ENCODE measurements around the gene WNT2.

Gene WNT2

DNA sequence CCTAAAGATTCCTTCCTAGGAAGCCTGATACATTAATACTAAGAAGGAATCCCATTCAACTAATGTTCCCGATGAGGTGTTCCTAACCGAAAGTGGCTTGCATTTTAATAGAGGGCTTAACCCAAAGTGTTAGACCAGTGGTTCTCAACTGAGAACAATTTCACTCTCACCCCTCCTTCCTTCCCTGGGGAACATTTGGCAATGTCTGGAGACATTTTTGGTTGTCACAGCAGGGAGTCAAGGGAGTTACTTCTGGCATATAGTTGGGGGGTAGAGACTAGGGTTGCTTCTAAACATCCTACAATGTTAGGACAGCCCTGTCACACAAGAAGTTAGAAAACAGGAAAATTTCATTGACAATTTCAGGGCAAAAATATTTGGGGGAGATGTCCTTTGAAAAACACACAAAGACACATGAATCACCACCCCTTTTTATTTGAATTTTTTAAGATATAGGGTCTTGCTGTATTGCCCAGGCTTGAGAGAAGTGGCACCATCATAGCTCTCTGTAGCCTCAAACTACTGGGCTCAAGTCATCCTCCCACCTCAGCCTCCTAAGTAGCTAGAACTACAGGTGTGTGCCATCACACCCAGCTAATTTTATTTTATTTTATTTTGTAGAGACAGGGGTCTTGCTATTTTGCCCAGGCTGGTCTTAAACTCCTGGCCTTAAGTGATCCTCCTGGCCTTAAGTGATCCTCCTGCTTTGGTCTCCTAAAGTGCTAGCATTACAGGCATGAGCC, 50.7 kb downstream of the WNT2 start:
- DNase-seq (ENCODE audit: insufficient read length, low spot score) = no peak
- no peak for FAIRE-seq
- TF ChIP-seq POLR2AphosphoS5 (IDR thresholded peaks at IDR 0.05; ENCODE audit: low read depth, low read length) = no peak
- no peak for TF ChIP-seq PAX5 (IDR thresholded peaks at IDR 0.05; ENCODE audit: insufficient read depth, low read length, severe bottlenecking)
- TF ChIP-seq POLR2A (IDR thresholded peaks at IDR 0.05; ENCODE audit: low read depth, low read length) = no peak
- no peak for TF ChIP-seq TAF1 (IDR thresholded peaks at IDR 0.05; ENCODE audit: low read depth, low read length)
- TF ChIP-seq SPI1 (IDR thresholded peaks at IDR 0.05; ENCODE audit: low read depth, low read length) = no peak
- no peak for TF ChIP-seq POU2F2 (IDR thresholded peaks at IDR 0.05; ENCODE audit: low read depth, low read length)

DNA sequence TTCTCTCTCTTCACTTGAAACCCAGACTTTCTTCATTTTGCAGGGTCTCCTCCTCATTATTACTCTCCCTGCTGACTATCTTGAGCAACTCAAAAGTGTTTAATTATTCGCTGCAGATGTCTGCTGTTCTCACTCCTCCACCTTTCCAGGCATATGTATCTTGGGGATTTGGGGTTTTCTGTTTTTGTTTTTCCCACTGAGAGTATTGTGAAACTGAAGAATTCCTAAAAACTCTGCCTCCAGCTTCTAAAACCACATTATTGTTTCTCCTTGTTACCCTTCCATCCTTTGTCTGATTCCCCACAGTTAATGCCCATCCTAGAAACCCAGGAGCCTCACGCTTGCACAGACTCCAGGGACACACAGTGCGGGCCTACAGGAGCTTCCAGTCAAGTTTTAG, 51.3 kb downstream of the WNT2 start:
- FAIRE-seq (no peak), DNase-seq (ENCODE audit: insufficient read length, low spot score) (no peak)
- no peak for TF ChIP-seq POLR2AphosphoS5 (IDR thresholded peaks at IDR 0.05; ENCODE audit: low read depth, low read length)
- no peak for TF ChIP-seq SPI1 (IDR thresholded peaks at IDR 0.05; ENCODE audit: low read depth, low read length)

DNA sequence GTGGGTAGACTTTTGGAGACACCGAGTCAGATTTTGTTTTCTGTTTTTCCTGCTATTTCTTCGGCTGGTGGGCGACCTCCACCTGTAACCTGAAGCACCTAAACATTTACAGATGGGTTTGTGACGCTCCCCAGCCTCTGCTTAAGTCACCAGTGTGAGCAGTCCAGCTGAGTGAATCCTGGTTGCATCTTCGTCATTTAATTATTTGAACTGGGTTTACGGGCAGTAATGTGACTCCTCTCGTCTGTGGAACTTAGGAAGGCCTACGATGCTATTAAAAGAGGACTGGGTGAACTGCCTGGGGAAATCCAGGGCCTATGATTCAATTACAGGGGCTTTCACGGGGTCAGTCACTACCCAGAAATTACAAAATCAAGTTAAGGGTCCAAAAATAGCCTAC, 52.5 kb downstream of the WNT2 start:
- no peak for FAIRE-seq
- TF ChIP-seq POLR2AphosphoS5 (IDR thresholded peaks at IDR 0.05; ENCODE audit: low read depth, low read length) (no peak), POU2F2 (IDR thresholded peaks at IDR 0.05; ENCODE audit: low read depth, low read length) (no peak), POLR2A (IDR thresholded peaks at IDR 0.05; ENCODE audit: low read depth, low read length) (no peak), PAX5 (IDR thresholded peaks at IDR 0.05; ENCODE audit: insufficient read depth, low read length, severe bottlenecking) (no peak), SPI1 (IDR thresholded peaks at IDR 0.05; ENCODE audit: low read depth, low read length) (no peak), TAF1 (IDR thresholded peaks at IDR 0.05; ENCODE audit: low read depth, low read length) (no peak)
- no peak for DNase-seq (ENCODE audit: insufficient read length, low spot score)

DNA sequence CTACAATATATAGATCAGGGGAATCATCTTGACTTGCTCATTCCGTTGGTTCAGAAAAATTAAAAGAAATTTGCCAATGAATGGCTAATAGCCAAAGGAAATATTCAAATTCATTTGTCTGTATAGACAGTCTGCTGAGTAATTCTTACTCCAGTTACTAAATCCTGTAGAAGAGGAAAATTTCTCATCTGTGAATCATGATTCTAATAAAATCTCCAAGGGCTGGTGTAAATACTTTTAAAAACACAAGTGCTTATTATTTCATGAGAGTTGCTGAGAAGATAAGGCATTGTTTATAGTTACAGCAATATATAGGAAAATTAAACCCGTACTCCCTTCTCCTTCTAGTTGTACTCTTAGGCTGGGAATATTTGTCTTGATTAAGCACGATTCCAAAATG, 53.0 kb downstream of the WNT2 start:
- TF ChIP-seq POLR2AphosphoS5 (IDR thresholded peaks at IDR 0.05; ENCODE audit: low read depth, low read length) = no peak
- no peak for TF ChIP-seq TAF1 (IDR thresholded peaks at IDR 0.05; ENCODE audit: low read depth, low read length)
- no peak for TF ChIP-seq POLR2A (IDR thresholded peaks at IDR 0.05; ENCODE audit: low read depth, low read length)
- no peak for TF ChIP-seq POU2F2 (IDR thresholded peaks at IDR 0.05; ENCODE audit: low read depth, low read length)
- no peak for TF ChIP-seq PAX5 (IDR thresholded peaks at IDR 0.05; ENCODE audit: insufficient read depth, low read length, severe bottlenecking)
- no peak for TF ChIP-seq SPI1 (IDR thresholded peaks at IDR 0.05; ENCODE audit: low read depth, low read length)
- FAIRE-seq (no peak), DNase-seq (ENCODE audit: insufficient read length, low spot score) (no peak)

DNA sequence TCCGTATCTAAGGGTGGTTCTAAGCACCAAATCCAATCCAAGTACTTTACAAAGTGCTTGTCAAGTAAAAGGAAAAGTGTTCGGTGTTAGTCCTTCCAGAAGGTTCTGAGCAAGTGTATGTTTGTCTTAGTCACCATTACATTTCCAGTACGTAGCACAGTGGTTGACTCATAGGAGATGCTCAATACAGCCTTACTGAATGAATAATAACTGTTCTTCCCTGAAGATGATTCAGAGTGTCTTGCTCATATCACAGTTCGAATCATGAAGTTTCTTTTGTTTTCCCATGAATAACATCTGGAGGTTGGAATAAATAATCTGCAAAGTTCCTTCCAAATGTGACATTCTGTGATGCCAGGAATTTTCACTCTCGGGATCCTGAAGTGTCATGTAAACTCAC, 53.4 kb downstream of the WNT2 start:
- no peak for FAIRE-seq
- no peak for TF ChIP-seq POLR2AphosphoS5 (IDR thresholded peaks at IDR 0.05; ENCODE audit: low read depth, low read length)
- TF ChIP-seq POU2F2 (IDR thresholded peaks at IDR 0.05; ENCODE audit: low read depth, low read length) = no peak
- no peak for TF ChIP-seq SPI1 (IDR thresholded peaks at IDR 0.05; ENCODE audit: low read depth, low read length)
- TF ChIP-seq PAX5 (IDR thresholded peaks at IDR 0.05; ENCODE audit: insufficient read depth, low read length, severe bottlenecking) = no peak
- no peak for TF ChIP-seq TAF1 (IDR thresholded peaks at IDR 0.05; ENCODE audit: low read depth, low read length)
- TF ChIP-seq POLR2A (IDR thresholded peaks at IDR 0.05; ENCODE audit: low read depth, low read length) = no peak
- no peak for DNase-seq (ENCODE audit: insufficient read length, low spot score)

DNA sequence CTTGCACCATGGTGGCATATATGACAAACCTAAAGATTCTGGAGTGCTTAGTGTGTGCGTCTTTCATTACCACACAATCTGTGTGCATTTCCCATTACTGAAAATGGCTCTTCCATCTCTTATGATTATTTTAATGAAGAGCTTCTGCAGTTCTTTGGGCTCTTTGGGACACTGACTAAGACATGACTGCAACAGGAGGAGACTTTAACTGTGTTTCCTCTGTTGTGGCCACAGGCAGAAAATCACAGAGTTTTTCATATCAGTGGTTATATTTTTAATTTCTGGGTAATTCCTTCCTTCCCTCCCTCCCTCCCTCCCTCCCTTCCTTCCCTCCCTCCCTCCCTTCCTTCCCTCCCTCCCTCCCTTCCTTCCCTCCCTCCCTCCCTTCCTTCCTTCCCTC, 58.1 kb downstream of the WNT2 start:
- DNase-seq (ENCODE audit: insufficient read length, low spot score) (no peak), FAIRE-seq (no peak)
- TF ChIP-seq TAF1 (IDR thresholded peaks at IDR 0.05; ENCODE audit: low read depth, low read length) (no peak), POU2F2 (IDR thresholded peaks at IDR 0.05; ENCODE audit: low read depth, low read length) (no peak), POLR2AphosphoS5 (IDR thresholded peaks at IDR 0.05; ENCODE audit: low read depth, low read length) (no peak), SPI1 (IDR thresholded peaks at IDR 0.05; ENCODE audit: low read depth, low read length) (no peak), POLR2A (IDR thresholded peaks at IDR 0.05; ENCODE audit: low read depth, low read length) (no peak), PAX5 (IDR thresholded peaks at IDR 0.05; ENCODE audit: insufficient read depth, low read length, severe bottlenecking) (no peak)

DNA sequence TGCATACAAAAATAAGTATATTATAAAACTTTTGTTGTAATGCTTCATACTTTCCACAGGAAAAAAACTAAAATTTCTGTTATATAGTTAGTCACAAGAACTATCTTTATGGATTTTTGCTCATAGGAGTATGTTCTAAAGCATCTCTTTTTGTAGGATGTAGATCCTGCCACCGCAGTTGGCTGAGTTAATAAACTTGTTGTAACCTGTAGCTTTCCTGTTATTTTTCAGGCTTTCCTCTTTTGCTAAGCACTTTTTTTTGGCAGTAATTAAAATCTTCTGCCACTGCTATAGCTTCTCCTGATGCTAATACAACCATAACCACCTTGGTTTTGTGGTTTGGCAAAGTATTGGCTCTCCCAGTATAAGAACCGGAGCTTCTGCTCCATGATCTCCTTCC, 60.3 kb downstream of the WNT2 start:
- DNase-seq (ENCODE audit: insufficient read length, low spot score) = no peak
- FAIRE-seq = no peak
- no peak for TF ChIP-seq POLR2AphosphoS5 (IDR thresholded peaks at IDR 0.05; ENCODE audit: low read depth, low read length)
- TF ChIP-seq TAF1 (IDR thresholded peaks at IDR 0.05; ENCODE audit: low read depth, low read length) = no peak
- TF ChIP-seq POU2F2 (IDR thresholded peaks at IDR 0.05; ENCODE audit: low read depth, low read length) = no peak

DNA sequence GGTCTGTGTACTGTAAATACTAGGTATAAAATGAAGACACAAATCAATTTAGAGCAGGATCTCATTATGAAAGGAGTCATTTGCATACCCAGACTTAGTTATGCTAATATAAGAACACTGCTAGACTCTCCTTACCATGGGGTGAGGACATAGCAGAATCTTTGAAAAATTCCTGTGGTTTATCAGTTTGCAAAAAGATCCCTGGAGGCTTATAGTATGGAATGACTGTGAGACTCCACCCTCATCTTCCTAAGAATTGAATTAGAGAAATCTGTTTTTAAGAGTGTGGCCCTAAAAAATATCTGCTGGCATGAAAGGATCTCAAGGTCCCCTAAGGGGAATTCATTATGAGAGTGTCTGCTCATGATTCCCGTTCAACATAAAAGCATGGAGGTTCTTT, 63.2 kb downstream of the WNT2 start:
- no peak for TF ChIP-seq TAF1 (IDR thresholded peaks at IDR 0.05; ENCODE audit: low read depth, low read length)
- TF ChIP-seq PAX5 (IDR thresholded peaks at IDR 0.05; ENCODE audit: insufficient read depth, low read length, severe bottlenecking) = no peak
- no peak for TF ChIP-seq POLR2AphosphoS5 (IDR thresholded peaks at IDR 0.05; ENCODE audit: low read depth, low read length)
- no peak for TF ChIP-seq POU2F2 (IDR thresholded peaks at IDR 0.05; ENCODE audit: low read depth, low read length)
- no peak for TF ChIP-seq SPI1 (IDR thresholded peaks at IDR 0.05; ENCODE audit: low read depth, low read length)
- TF ChIP-seq POLR2A (IDR thresholded peaks at IDR 0.05; ENCODE audit: low read depth, low read length) = no peak
- no peak for DNase-seq (ENCODE audit: insufficient read length, low spot score)
- FAIRE-seq = no peak

DNA sequence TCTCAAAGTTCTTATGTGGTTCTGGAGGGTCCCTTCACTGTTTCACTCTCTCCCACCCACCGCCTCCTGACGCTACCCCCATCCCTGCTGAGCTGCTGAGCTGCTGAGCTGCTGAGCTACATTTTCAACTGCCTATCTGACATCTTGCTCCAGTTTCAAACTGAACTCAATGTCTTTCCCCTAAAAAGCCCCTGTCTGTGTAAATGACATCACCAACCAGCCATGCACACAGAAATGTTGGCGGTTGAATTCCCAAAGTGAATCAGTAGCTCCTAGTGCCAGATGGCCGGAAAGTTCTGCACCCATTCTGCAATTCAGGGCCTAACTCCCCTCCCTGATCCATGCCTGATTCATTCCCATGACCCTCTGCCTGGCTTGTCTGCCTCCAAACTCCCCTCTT, 71.2 kb downstream of the WNT2 start:
- TF ChIP-seq POU2F2 (IDR thresholded peaks at IDR 0.05; ENCODE audit: low read depth, low read length) (no peak), SPI1 (IDR thresholded peaks at IDR 0.05; ENCODE audit: low read depth, low read length) (no peak), TAF1 (IDR thresholded peaks at IDR 0.05; ENCODE audit: low read depth, low read length) (no peak), PAX5 (IDR thresholded peaks at IDR 0.05; ENCODE audit: insufficient read depth, low read length, severe bottlenecking) (no peak), POLR2A (IDR thresholded peaks at IDR 0.05; ENCODE audit: low read depth, low read length) (no peak), POLR2AphosphoS5 (IDR thresholded peaks at IDR 0.05; ENCODE audit: low read depth, low read length) (no peak)
- FAIRE-seq = no peak

DNA sequence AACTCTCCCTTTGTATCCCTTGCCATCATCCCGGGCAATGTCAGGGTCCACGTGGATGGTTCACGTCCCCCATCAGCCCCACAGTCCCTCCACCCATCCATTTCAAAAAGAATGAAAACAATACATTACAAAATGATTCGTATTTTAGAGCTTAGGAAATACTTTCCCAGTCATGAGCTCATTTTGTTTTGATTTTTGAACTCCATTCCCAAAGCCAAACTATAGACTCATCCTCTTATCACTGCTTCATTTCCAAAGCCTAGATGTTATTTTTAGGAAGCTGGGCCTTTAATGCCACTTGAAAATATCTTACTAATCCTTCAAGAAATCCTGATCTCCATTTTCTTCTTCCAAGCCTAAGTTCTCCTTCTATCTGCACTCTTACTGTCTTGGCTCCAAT, 72.1 kb downstream of the WNT2 start:
- no peak for FAIRE-seq
- no peak for DNase-seq (ENCODE audit: insufficient read length, low spot score)
- TF ChIP-seq PAX5 (IDR thresholded peaks at IDR 0.05; ENCODE audit: insufficient read depth, low read length, severe bottlenecking) (no peak), POU2F2 (IDR thresholded peaks at IDR 0.05; ENCODE audit: low read depth, low read length) (no peak), SPI1 (IDR thresholded peaks at IDR 0.05; ENCODE audit: low read depth, low read length) (no peak), TAF1 (IDR thresholded peaks at IDR 0.05; ENCODE audit: low read depth, low read length) (no peak), POLR2AphosphoS5 (IDR thresholded peaks at IDR 0.05; ENCODE audit: low read depth, low read length) (no peak), POLR2A (IDR thresholded peaks at IDR 0.05; ENCODE audit: low read depth, low read length) (no peak)

More for the DNA sequence above, 71.2 kb downstream of the WNT2 start:
- no peak for DNase-seq (ENCODE audit: insufficient read length, low spot score)
